Measurements from ENCODE around the gene ATAD1. TPM values are rescaled to one million over a fixed set of nuclear protein-coding genes. Genes with fewer than 3 reads are reported as not detected.

ATAD1 gene
- total and polyA plus RNA-seq, 7 donors: 38.6 to 84.6 (median 58.5) TPM

- TF ChIP-seq, protein P1, sequence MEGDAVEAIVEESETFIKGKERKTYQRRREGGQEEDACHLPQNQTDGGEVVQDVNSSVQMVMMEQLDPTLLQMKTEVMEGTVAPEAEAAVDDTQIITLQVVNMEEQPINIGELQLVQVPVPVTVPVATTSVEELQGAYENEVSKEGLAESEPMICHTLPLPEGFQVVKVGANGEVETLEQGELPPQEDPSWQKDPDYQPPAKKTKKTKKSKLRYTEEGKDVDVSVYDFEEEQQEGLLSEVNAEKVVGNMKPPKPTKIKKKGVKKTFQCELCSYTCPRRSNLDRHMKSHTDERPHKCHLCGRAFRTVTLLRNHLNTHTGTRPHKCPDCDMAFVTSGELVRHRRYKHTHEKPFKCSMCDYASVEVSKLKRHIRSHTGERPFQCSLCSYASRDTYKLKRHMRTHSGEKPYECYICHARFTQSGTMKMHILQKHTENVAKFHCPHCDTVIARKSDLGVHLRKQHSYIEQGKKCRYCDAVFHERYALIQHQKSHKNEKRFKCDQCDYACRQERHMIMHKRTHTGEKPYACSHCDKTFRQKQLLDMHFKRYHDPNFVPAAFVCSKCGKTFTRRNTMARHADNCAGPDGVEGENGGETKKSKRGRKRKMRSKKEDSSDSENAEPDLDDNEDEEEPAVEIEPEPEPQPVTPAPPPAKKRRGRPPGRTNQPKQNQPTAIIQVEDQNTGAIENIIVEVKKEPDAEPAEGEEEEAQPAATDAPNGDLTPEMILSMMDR (IDR thresholded peaks at IDR 0.05): no peak
- no peak for ATAC-seq
- Histone ChIP-seq H3K9me3 (no peaks in the 10 kb centered on the region), H3K27me3 (ENCODE audit: insufficient read depth in 3 of 3, low read length in 2 of 3) (no peaks in the 10 kb centered on the region), H3K27ac (no peak overlapping the region), H3K4me1 (no peaks in the 10 kb centered on the region), H3K4me3 (no peak overlapping the region), H3K36me3 (ENCODE audit: insufficient read depth in 1 of 2, low read depth in 1 of 2) (no peaks in the 10 kb centered on the region)
- intact Hi-C loops (cut with DNase I): no loop called here
- DNase-seq: no peak
- 81 to 89% (median 88%) methylated on average over 4 of the region's 4 CpGs for WGBS, 3 donors
These were observed 115.1 kb downstream of the ATAD1 start for GRCh38 chr10:87702973-87703294.

- ATAC-seq: no peak
- Histone ChIP-seq H3K4me1 (no peaks in the 10 kb centered on the region), H3K9me3 (no peaks in the 10 kb centered on the region), H3K4me3 (no peak overlapping the region), H3K27me3 (ENCODE audit: insufficient read depth in 3 of 3, low read length in 2 of 3) (no peaks in the 10 kb centered on the region), H3K27ac (no peak overlapping the region), H3K36me3 (ENCODE audit: insufficient read depth in 1 of 2, low read depth in 1 of 2) (no peaks in the 10 kb centered on the region)
- WGBS, 3 donors: 58 to 66% (median 65%) methylated on average over 9 of the region's 9 CpGs
- intact Hi-C loops (cut with DNase I): no loop called here
- no peak for DNase-seq
- TF ChIP-seq, protein P1 (IDR thresholded peaks at IDR 0.05): no peak
These were observed 115.6 kb downstream of the ATAD1 start for GRCh38 chr10:87702260-87702972.

Other genes starting within 250 kb of the ATAD1 start
- gene PAPSS2, start 158.3 kb downstream of the ATAD1 start, total RNA-seq: 10 to 100 TPM in 1 of 4 donors, 1 to 10 TPM in 3; 3.8 to 11.0 (median 5.2) TPM
- gene PAPSS2, start 158.3 kb downstream of the ATAD1 start, polyA plus RNA-seq: 1 to 10 TPM; 2.0 to 2.9 (median 2.8) TPM
- gene KLLN, start 45.3 kb upstream of the ATAD1 start, total RNA-seq: under 1 TPM; 0.22 to 0.43 (median 0.35) TPM
- gene KLLN, start 45.3 kb upstream of the ATAD1 start, polyA plus RNA-seq: under 1 TPM; 0.07 to 0.96 (median 0.14) TPM
- 10 to 100 TPM; 29.8 to 51.9 (median 42.4) TPM for gene PTEN, start 45.4 kb upstream of the ATAD1 start, total RNA-seq
- 10 to 100 TPM; 13.7 to 28.3 (median 14.6) TPM for gene PTEN, start 45.4 kb upstream of the ATAD1 start, polyA plus RNA-seq

Data from psoas muscle (tissue), 8 donors.